Osteoblast (primary cell): ENCODE results near the gene AGBL4. TPM values are rescaled to one million over a fixed set of nuclear protein-coding genes. Genes with fewer than 3 reads are reported as not detected.

Experiments used
- DNase-seq: peaks from one replicate; pipeline ENCODE4 v3.0.0; 2011; ENCODE audit warnings: low spot score, mixed read lengths; ENCODE audit not compliant: insufficient read length; ENCODE audit errors: missing footprints
- H2AFZ ChIP-seq: 2 replicates; pipeline ENCODE4 v1.6.0; 2011; ENCODE audit warnings: mild to moderate bottlenecking, low read length
- H3K27ac ChIP-seq: 2 replicates; pipeline ENCODE4 v1.5.1; 2011; ENCODE audit warnings: mild to moderate bottlenecking, low read depth, low read length, moderate library complexity
- H3K27me3 ChIP-seq: 2 replicates; pipeline ENCODE4 v1.6.0; 2012; ENCODE audit warnings: mild to moderate bottlenecking, control low read depth, inconsistent platforms, low read length, moderate library complexity; ENCODE audit not compliant: insufficient read depth
- H3K36me3 ChIP-seq: 2 replicates; pipeline ENCODE4 v1.5.1; 2011; ENCODE audit warnings: mild to moderate bottlenecking, low read length, control low read depth, moderate library complexity; ENCODE audit not compliant: insufficient read depth
- H3K4me1 ChIP-seq: 2 replicates; pipeline ENCODE4 v1.5.1; 2011; ENCODE audit warnings: mild to moderate bottlenecking, low read length, control low read depth, moderate library complexity; ENCODE audit not compliant: insufficient read depth
- H3K4me2 ChIP-seq: 2 replicates; pipeline ENCODE4 v1.6.0; 2011; ENCODE audit warnings: mild to moderate bottlenecking, low read length; ENCODE audit not compliant: insufficient read depth
- H3K4me3 ChIP-seq: fragments of 200-600 bp; sonication (generic); 3 replicates; pipeline ENCODE4 v1.5.1; 2012; ENCODE audit warnings: mild to moderate bottlenecking, low read length, inconsistent platforms; ENCODE audit not compliant: insufficient read depth
- H3K79me2 ChIP-seq: 2 replicates; pipeline ENCODE4 v1.6.0; 2012; ENCODE audit warnings: mild to moderate bottlenecking, low read length, control low read depth, inconsistent platforms; ENCODE audit not compliant: insufficient read depth
- H3K9me3 ChIP-seq: 2 replicates; pipeline ENCODE4 v1.5.1; 2011; ENCODE audit warnings: low read depth, low read length, control low read depth
- H4K20me1 ChIP-seq: 2 replicates; pipeline ENCODE4 v1.6.0; 2012; ENCODE audit warnings: mild to moderate bottlenecking, low read length, control low read depth; ENCODE audit not compliant: insufficient read depth
- CTCF ChIP-seq: IDR thresholded peaks from 2 replicates; pipeline ENCODE4 v1.5.1; 2011; ENCODE audit warnings: mild to moderate bottlenecking, low read depth, low read length, moderate library complexity; ENCODE audit errors: extremely low read depth
- total RNA-seq: library from RNA; depleted of rRNA; stranded (reverse); fragments of >200 nt; gene quantifications from 2 replicates; pipeline ENCODE4 v1.2.3, GENCODE V29; 2012

AGBL4 gene
- total RNA-seq, 1 donor: not detected

GRCh38 chr1:48726139-48726538, 1297.6 kb downstream of the AGBL4 start:
- no peaks in the 10 kb centered on the region for H3K36me3 ChIP-seq
- H3K4me1 ChIP-seq: no peaks in the 10 kb centered on the region
- H4K20me1 ChIP-seq: no peaks in the 10 kb centered on the region
- no peaks in the 10 kb centered on the region for H3K9me3 ChIP-seq
- H3K79me2 ChIP-seq: no peaks in the 10 kb centered on the region
- no peak overlapping the region for H3K27ac ChIP-seq
- DNase-seq: no peak
- H2AFZ ChIP-seq: no peak overlapping the region
- no peaks in the 10 kb centered on the region for H3K27me3 ChIP-seq
- TF ChIP-seq CTCF: no peak
- no peak overlapping the region for H3K4me3 ChIP-seq
- no peak overlapping the region for H3K4me2 ChIP-seq

- TF ChIP-seq CTCF: no peak
- no peak overlapping the region for H3K4me2 ChIP-seq
- no peak overlapping the region for H3K4me3 ChIP-seq
- no peaks in the 10 kb centered on the region for H3K79me2 ChIP-seq
- no peaks in the 10 kb centered on the region for H4K20me1 ChIP-seq
- no peak overlapping the region for H2AFZ ChIP-seq
- H3K4me1 ChIP-seq: no peaks in the 10 kb centered on the region
- DNase-seq: no peak
- H3K9me3 ChIP-seq: no peaks in the 10 kb centered on the region
- H3K27me3 ChIP-seq: no peaks in the 10 kb centered on the region
- no peak overlapping the region for H3K27ac ChIP-seq
- no peaks in the 10 kb centered on the region for H3K36me3 ChIP-seq
Measured at GRCh38 chr1:48725341-48726046, 1298.3 kb downstream of the AGBL4 start.

GRCh38 chr1:48720929-48721328, 1302.8 kb downstream of the AGBL4 start:
- no peaks in the 10 kb centered on the region for H3K36me3 ChIP-seq
- H3K27ac ChIP-seq: no peak overlapping the region
- no peak overlapping the region for H3K4me3 ChIP-seq
- no peak overlapping the region for H3K4me2 ChIP-seq
- H3K27me3 ChIP-seq: no peaks in the 10 kb centered on the region
- no peaks in the 10 kb centered on the region for H3K4me1 ChIP-seq
- H3K79me2 ChIP-seq: no peaks in the 10 kb centered on the region
- no peaks in the 10 kb centered on the region for H4K20me1 ChIP-seq
- DNase-seq: no peak
- no peaks in the 10 kb centered on the region for H3K9me3 ChIP-seq
- no peak overlapping the region for H2AFZ ChIP-seq
- TF ChIP-seq CTCF: no peak

GRCh38 chr1:48718705-48719104, 1305.0 kb downstream of the AGBL4 start:
- H3K27me3 ChIP-seq: no peaks in the 10 kb centered on the region
- H3K4me2 ChIP-seq: no peak overlapping the region
- no peak overlapping the region for H3K27ac ChIP-seq
- H2AFZ ChIP-seq: no peak overlapping the region
- no peaks in the 10 kb centered on the region for H3K4me1 ChIP-seq
- H3K4me3 ChIP-seq: no peak overlapping the region
- H4K20me1 ChIP-seq: no peaks in the 10 kb centered on the region
- H3K36me3 ChIP-seq: no peaks in the 10 kb centered on the region
- H3K79me2 ChIP-seq: no peaks in the 10 kb centered on the region
- no peaks in the 10 kb centered on the region for H3K9me3 ChIP-seq
- TF ChIP-seq CTCF: no peak
- DNase-seq: no peak
